Measurements from ENCODE around the gene PELI1. TPM values are rescaled to one million over a fixed set of nuclear protein-coding genes. Genes with fewer than 3 reads are reported as not detected.

The PELI1 gene
- total and polyA plus RNA-seq, 7 donors = 4.4 to 7.6 (median 6.9) TPM

DNA sequence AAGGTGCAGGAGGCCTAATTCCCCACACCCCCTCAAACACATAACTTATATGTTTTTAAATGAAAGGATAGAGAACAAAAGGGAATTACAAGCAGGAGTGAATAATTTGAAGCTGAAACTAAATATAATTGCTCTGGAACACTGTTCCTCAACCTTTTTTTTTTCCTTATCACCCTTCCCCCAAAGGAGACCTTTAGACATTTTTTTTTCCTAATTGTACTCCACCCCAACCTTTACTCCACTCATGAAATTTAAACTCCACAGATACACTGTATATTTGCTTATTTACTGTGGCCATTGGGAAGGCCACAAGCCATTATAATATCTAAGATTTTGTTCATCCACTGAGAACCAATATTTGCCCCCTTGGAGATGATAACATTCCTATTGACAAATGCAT is 45.4 kb upstream of the PELI1 start:
- no peak overlapping the region for H3K27ac ChIP-seq
- no peak for DNase-seq
- no peaks in the 10 kb centered on the region for H3K36me3 ChIP-seq (ENCODE audit: insufficient read depth in 1 of 2, low read depth in 1 of 2)
- no peaks in the 10 kb centered on the region for H3K4me1 ChIP-seq
- TF ChIP-seq, protein P1, sequence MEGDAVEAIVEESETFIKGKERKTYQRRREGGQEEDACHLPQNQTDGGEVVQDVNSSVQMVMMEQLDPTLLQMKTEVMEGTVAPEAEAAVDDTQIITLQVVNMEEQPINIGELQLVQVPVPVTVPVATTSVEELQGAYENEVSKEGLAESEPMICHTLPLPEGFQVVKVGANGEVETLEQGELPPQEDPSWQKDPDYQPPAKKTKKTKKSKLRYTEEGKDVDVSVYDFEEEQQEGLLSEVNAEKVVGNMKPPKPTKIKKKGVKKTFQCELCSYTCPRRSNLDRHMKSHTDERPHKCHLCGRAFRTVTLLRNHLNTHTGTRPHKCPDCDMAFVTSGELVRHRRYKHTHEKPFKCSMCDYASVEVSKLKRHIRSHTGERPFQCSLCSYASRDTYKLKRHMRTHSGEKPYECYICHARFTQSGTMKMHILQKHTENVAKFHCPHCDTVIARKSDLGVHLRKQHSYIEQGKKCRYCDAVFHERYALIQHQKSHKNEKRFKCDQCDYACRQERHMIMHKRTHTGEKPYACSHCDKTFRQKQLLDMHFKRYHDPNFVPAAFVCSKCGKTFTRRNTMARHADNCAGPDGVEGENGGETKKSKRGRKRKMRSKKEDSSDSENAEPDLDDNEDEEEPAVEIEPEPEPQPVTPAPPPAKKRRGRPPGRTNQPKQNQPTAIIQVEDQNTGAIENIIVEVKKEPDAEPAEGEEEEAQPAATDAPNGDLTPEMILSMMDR (IDR thresholded peaks at IDR 0.05) = no peak
- ATAC-seq = no peak
- H3K4me3 ChIP-seq = no peak overlapping the region
- no peaks in the 10 kb centered on the region for H3K27me3 ChIP-seq (ENCODE audit: insufficient read depth in 3 of 3, low read length in 2 of 3)
- no peaks in the 10 kb centered on the region for H3K9me3 ChIP-seq
- intact Hi-C loops (cut with DNase I) = no loop called here

DNA sequence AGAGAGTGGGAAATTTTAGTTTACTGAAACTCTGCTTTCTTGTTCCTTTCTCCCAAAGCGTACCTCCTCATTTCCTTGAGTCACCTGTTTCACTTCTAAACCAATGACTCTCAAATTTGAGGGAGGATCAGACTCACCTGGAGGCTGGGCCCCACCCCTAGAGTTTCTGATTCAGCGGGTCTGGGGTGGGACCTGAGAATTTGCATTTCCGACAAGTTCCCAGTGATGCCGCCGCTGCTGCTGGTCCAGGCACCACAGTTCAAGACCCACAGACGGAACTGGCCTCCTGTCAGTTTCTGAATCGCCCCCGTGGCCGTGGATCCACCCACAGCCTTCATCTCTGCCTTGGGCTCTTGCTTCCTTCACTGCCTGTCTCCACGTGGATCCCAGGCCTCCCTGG is 44.9 kb upstream of the PELI1 start:
- no peak for ATAC-seq
- H3K36me3 ChIP-seq (ENCODE audit: insufficient read depth in 1 of 2, low read depth in 1 of 2) = no peaks in the 10 kb centered on the region
- no peak for DNase-seq
- TF ChIP-seq, protein P1 (IDR thresholded peaks at IDR 0.05) = no peak
- no peaks in the 10 kb centered on the region for H3K4me1 ChIP-seq
- intact Hi-C loops (cut with DNase I) = no loop called here
- WGBS, 3 donors = 83 to 88% (median 86%) methylated on average over 10 of the region's 10 CpGs
- H3K27ac ChIP-seq = no peak overlapping the region
- no peaks in the 10 kb centered on the region for H3K27me3 ChIP-seq (ENCODE audit: insufficient read depth in 3 of 3, low read length in 2 of 3)
- H3K4me3 ChIP-seq = no peak overlapping the region
- H3K9me3 ChIP-seq = no peaks in the 10 kb centered on the region

DNA sequence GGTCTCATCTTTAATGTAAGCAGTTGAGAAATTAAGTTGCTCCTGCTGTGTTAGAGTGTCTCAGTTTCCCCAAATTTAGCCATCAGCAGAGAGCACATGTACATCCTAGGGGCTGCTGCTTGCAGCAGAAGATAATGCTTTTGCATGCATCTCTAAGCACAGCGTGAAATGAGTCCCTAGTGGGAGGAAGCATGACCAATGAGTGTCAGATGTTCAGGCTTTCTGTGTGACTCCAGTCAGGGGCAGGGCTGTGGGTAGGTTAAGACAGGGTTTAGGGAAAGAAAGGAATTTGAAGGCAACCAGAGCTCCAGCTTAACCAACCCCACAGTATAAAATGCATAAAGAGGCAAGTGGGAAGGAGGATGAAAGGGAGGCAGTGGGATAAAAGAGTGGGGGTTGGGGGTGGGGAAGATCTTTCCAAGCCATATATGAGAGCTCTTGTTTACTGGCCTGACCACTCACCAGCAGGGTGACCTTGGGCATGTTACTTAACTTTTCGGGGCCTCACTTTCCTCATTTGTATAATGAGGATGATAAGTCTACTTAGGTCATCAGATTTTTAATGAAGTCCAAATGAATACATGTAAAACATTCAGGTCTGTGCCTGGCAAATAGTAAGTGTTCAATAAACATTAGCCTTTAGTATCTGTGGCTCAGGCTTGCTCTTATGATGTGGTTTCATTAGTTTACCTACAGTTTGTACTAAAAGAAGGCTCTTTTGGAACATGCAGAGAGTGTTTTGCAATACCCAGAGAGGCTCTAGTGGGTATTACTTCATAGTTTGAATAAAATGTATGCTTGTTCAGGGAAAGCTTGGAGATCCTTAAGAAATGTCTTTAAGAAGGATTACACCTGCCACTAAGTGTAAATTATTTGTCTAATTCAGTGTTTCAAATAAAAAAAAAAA is 42.7 kb upstream of the PELI1 start:
- no peak for ATAC-seq
- intact Hi-C loops (cut with DNase I) = no loop called here
- DNase-seq = no peak
- Histone ChIP-seq H3K9me3 (no peaks in the 10 kb centered on the region), H3K4me3 (no peak overlapping the region), H3K27ac (no peak overlapping the region), H3K27me3 (ENCODE audit: insufficient read depth in 3 of 3, low read length in 2 of 3) (no peaks in the 10 kb centered on the region), H3K36me3 (ENCODE audit: insufficient read depth in 1 of 2, low read depth in 1 of 2) (no peaks in the 10 kb centered on the region), H3K4me1 (no peaks in the 10 kb centered on the region)
- TF ChIP-seq, protein P1 (IDR thresholded peaks at IDR 0.05) = no peak
- WGBS, 3 donors = 45 to 60% (median 49%) methylated on average over 2 of the region's 2 CpGs

DNA sequence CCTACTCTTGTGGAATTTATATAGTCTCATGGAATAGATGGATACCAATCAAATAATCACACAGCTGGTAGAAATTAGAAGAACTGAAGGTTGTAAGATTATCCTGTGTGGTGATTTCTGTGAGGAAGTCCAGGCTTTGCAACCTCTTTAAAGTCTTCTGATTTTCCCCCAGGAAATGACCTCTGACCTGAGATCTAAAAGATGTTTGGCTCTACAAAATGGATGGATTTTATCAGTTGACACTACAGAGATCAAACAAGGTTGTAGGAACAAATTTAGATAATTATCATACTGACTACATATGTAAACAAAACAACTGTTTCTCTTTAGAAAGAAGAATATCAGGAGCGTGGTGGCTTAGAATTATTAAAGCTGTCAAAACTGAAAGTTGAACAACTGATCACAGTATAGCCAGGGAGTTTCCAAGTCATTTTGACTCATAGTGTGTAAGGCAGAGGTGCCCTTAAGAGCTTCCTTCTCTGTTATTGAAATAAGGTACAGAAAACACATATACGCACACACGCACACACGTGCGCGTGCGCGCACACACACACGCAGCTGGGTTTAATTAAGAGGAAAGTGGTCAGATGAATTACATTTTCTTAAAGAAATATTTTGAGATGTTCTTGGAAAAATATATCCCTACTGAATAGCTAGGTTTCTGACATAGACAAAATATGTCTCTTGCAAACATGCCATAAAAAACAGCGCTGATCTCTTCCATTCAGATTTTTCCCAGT is 35.5 kb upstream of the PELI1 start:
- H3K9me3 ChIP-seq = no peaks in the 10 kb centered on the region
- DNase-seq (no peak), ATAC-seq (no peak)
- intact Hi-C loops (cut with DNase I) = no loop called here
- no peaks in the 10 kb centered on the region for H3K36me3 ChIP-seq (ENCODE audit: insufficient read depth in 1 of 2, low read depth in 1 of 2)
- H3K4me1 ChIP-seq = no peaks in the 10 kb centered on the region
- 85 to 91% (median 86%) methylated on average over 10 of the region's 10 CpGs for WGBS, 3 donors
- H3K27me3 ChIP-seq (ENCODE audit: insufficient read depth in 3 of 3, low read length in 2 of 3) = no peaks in the 10 kb centered on the region
- H3K4me3 ChIP-seq = no peak overlapping the region
- H3K27ac ChIP-seq = no peak overlapping the region
- TF ChIP-seq, protein P1 (IDR thresholded peaks at IDR 0.05) = no peak

Measured in psoas muscle (tissue), 8 donors.